Endodermal cell (in vitro differentiated cells): Measurements from ENCODE around the gene OTUD7B. TPM values are rescaled to one million over a fixed set of nuclear protein-coding genes. Genes with fewer than 3 reads are reported as not detected.

Experiments
- DNase-seq: peaks from one replicate; pipeline ENCODE4 v3.0.0-alpha.2; 2017
- H3K27ac ChIP-seq: 2 replicates; pipeline ENCODE4 v1.5.1; 2013; ENCODE audit warnings: mild to moderate bottlenecking, low read depth, low read length, moderate library complexity
- H3K27me3 ChIP-seq: 2 replicates; pipeline ENCODE4 v1.6.1; 2013; ENCODE audit warnings: mild to moderate bottlenecking, low read length, moderate library complexity; ENCODE audit not compliant: insufficient read depth, control insufficient read depth, poor library complexity, severe bottlenecking
- H3K36me3 ChIP-seq: 2 replicates; pipeline ENCODE4 v1.7.0; 2013; ENCODE audit warnings: mild to moderate bottlenecking, low read length, moderate library complexity; ENCODE audit not compliant: control insufficient read depth, insufficient read depth
- H3K4me1 ChIP-seq: one replicate; pipeline ENCODE4 v1.7.0; 2013; ENCODE audit warnings: low read length; ENCODE audit not compliant: control insufficient read depth, insufficient read depth
- H3K4me3 ChIP-seq: 2 replicates; pipeline ENCODE4 v1.5.1; 2013; ENCODE audit warnings: mild to moderate bottlenecking, low read length, moderate library complexity
- H3K9ac ChIP-seq: 2 replicates; pipeline ENCODE4 v1.6.1; 2013; ENCODE audit warnings: mild to moderate bottlenecking, low read length, moderate library complexity; ENCODE audit not compliant: poor library complexity, severe bottlenecking; ENCODE audit errors: extremely low read depth
- H3K9me3 ChIP-seq: 2 replicates; pipeline ENCODE4 v1.6.1; 2013; ENCODE audit warnings: mild to moderate bottlenecking, low read length, moderate library complexity; ENCODE audit not compliant: control insufficient read depth
- H3K27ac Mint-ChIP-seq: 2 replicates; pipeline ENCODE4 v1.8.0; 2020; ENCODE audit warnings: mixed read lengths
- H3K27me3 Mint-ChIP-seq: 2 replicates; pipeline ENCODE4 v1.8.0; 2021; ENCODE audit warnings: mild to moderate bottlenecking, mixed read lengths; ENCODE audit not compliant: insufficient read depth
- H3K36me3 Mint-ChIP-seq: 2 replicates; pipeline ENCODE4 v1.8.0; 2020; ENCODE audit warnings: low read depth, mixed read lengths
- H3K4me1 Mint-ChIP-seq: 2 replicates; pipeline ENCODE4 v1.8.0; 2020; ENCODE audit warnings: mixed read lengths
- H3K4me3 Mint-ChIP-seq: 2 replicates; pipeline ENCODE4 v1.8.0; 2020; ENCODE audit warnings: mild to moderate bottlenecking, moderate library complexity, mixed read lengths
- H3K9me3 Mint-ChIP-seq: 2 replicates; pipeline ENCODE4 v1.8.0; 2020; ENCODE audit warnings: mild to moderate bottlenecking, mixed read lengths
- WGBS, 2 experiments: methylation state at CpG; one replicate each; pipeline versions ENCODE4 v1.1.5 to v1.1.7; 2013; ENCODE audit warnings: missing lambda C conversion rate in 2 of 2, mixed read lengths in 1 of 2; ENCODE audit not compliant: insufficient coverage in 1 of 2, insufficient read length in 1 of 2; 5-methylcytosine and 5-hydroxymethylcytosine counted together
- total RNA-seq, 2 donors: library from RNA; stranded (reverse); fragmentation: NEBNext Ultra II Directional in 1 of 2; extraction: Animal tissue kit (Norgen Biotek cat#: 25700) in 1 of 2; gene quantifications; 2 replicates in 1 of 2; 3 replicates in 1 of 2; pipeline ENCODE4 v1.2.1, GENCODE V29; 2021
- TF ChIP-seq, protein P1 (sequence below): fragments of 200-600 bp; sonication (generic); conservative IDR thresholded peaks from 2 replicates; pipeline ENCODE4 v1.5.0; 2021; ENCODE audit warnings: antibody characterized with exemption, mild to moderate bottlenecking

Gene OTUD7B
- total RNA-seq, 2 donors from 2014 or later = 26.6 to 31.1 TPM

DNA sequence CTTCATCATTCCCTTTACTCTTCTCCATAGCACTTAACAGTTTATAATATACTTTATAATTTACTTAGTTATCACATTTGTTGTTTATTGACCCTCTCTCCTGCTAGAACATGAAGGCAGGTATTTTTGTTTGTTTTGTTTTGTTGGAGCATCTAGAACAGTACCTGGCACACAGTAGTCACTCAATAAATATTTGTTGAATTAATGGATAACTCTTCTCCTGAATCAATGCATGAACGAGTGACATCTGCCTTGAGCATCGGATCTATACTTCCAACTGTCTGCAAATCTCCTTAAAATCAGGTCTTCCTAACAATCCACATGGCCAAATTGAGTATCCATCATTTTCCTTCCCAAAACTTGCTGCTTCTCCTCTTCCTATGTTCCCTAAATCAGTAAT is 38.0 kb downstream of the OTUD7B start:
- H3K9me3 ChIP-seq = no peaks in the 10 kb centered on the region
- TF ChIP-seq, protein P1, sequence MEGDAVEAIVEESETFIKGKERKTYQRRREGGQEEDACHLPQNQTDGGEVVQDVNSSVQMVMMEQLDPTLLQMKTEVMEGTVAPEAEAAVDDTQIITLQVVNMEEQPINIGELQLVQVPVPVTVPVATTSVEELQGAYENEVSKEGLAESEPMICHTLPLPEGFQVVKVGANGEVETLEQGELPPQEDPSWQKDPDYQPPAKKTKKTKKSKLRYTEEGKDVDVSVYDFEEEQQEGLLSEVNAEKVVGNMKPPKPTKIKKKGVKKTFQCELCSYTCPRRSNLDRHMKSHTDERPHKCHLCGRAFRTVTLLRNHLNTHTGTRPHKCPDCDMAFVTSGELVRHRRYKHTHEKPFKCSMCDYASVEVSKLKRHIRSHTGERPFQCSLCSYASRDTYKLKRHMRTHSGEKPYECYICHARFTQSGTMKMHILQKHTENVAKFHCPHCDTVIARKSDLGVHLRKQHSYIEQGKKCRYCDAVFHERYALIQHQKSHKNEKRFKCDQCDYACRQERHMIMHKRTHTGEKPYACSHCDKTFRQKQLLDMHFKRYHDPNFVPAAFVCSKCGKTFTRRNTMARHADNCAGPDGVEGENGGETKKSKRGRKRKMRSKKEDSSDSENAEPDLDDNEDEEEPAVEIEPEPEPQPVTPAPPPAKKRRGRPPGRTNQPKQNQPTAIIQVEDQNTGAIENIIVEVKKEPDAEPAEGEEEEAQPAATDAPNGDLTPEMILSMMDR = no peak
- no peak overlapping the region for H3K4me3 ChIP-seq
- no peak for DNase-seq
- Mint-ChIP-seq H3K4me1 (no peaks in the 10 kb centered on the region), H3K27ac (no peak overlapping the region), H3K4me3 (no peak overlapping the region), H3K36me3 (peaks cover 59% of the 10 kb centered on the region), H3K27me3 (no peaks in the 10 kb centered on the region), H3K9me3 (no peaks in the 10 kb centered on the region)
- no peak overlapping the region for H3K9ac ChIP-seq
- H3K27me3 ChIP-seq = no peaks in the 10 kb centered on the region
- H3K4me1 ChIP-seq = no peaks in the 10 kb centered on the region
- no peak overlapping the region for H3K27ac ChIP-seq
- peaks cover 82% of the 10 kb centered on the region for H3K36me3 ChIP-seq
- 87 to 100% methylated on average over 2 of the region's 2 CpGs for WGBS, 2 experiments

DNA sequence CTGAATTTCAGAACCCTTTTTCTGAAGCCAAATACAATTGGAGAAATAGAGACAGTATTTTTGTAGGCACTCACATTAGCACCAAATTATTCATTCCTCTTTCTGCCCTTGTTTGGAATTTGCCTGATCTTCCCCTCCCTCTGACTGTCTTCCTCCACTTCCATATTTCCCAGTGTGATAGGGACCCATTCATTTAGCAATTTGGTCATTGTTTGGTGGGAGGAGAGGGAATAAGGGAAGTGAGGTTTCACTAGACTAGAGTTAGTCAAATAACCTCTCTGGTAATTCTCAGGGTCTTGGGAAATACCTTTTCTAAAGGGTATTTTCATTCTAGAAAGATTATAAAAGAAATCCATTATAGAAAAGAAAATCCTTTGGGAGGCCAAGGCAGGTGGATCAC is 42.9 kb downstream of the OTUD7B start:
- peak overlapping the region; percentile 12 for H3K27ac Mint-ChIP-seq
- Histone ChIP-seq H3K27ac (no peak overlapping the region), H3K9me3 (no peaks in the 10 kb centered on the region), H3K36me3 (peaks cover 72% of the 10 kb centered on the region), H3K27me3 (no peaks in the 10 kb centered on the region), H3K4me3 (no peak overlapping the region), H3K4me1 (no peaks in the 10 kb centered on the region), H3K9ac (no peak overlapping the region)
- no peaks in the 10 kb centered on the region for H3K4me1 Mint-ChIP-seq
- no peak for DNase-seq
- no peaks in the 10 kb centered on the region for H3K9me3 Mint-ChIP-seq
- H3K27me3 Mint-ChIP-seq = no peaks in the 10 kb centered on the region
- TF ChIP-seq, protein P1 = no peak
- H3K36me3 Mint-ChIP-seq = peaks cover 60% of the 10 kb centered on the region
- H3K4me3 Mint-ChIP-seq = no peak overlapping the region

DNA sequence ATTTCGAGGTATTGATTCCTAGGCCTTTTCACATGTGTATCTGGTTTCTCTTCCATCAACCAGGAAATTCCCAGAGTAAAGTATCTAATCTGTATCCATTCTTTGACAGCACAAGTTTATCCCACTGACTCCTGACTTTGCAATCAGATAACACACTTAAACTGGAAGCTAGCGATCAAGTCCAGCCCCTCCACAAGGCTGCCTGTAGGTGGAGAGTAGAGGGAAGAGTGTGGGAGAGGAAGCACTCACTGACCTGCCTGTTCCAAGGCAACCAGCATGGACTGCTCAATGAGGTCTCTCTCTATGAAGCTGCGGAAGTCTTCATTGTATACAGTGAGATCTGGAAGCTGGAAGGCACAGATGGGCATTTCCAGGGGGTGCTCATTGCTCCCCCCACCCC is 43.5 kb downstream of the OTUD7B start:
- 94% methylated on average over 3 of the region's 3 CpGs; no CpG with 5 or more reads in 1 of the 2 experiments for WGBS, 2 experiments
- Histone ChIP-seq H3K36me3 (peaks cover 71% of the 10 kb centered on the region), H3K9me3 (no peaks in the 10 kb centered on the region), H3K4me3 (no peak overlapping the region), H3K27me3 (no peaks in the 10 kb centered on the region), H3K4me1 (no peaks in the 10 kb centered on the region), H3K9ac (no peak overlapping the region), H3K27ac (no peak overlapping the region)
- Mint-ChIP-seq H3K36me3 (peaks cover 56% of the 10 kb centered on the region), H3K4me1 (no peaks in the 10 kb centered on the region), H3K27me3 (no peaks in the 10 kb centered on the region), H3K9me3 (no peaks in the 10 kb centered on the region), H3K27ac (peak overlapping the region; percentile 12), H3K4me3 (no peak overlapping the region)
- DNase-seq = no peak
- TF ChIP-seq, protein P1 = peak; percentile 44
